HG03159 (cell line): Measurements from ENCODE around the gene RTCA.
"Not testable (repeated sequence)": the region's sequence is repeated elsewhere in the genome, so short reads cannot be mapped to it uniquely, and the experiment has no call there.

Source experiments
- ATAC-seq: cut with Tn5 transposase; IDR thresholded peaks from one replicate; pipeline ENCODE4 v1.9.1; 2021; ENCODE audit warnings: mild to moderate bottlenecking, moderate library complexity; ENCODE audit not compliant: unreplicated experiment

The RTCA gene

GRCh38 chr1:100306735-100307313 is 40.8 kb downstream of the RTCA start:
- no peak for ATAC-seq

- no peak for ATAC-seq
These were observed 42.8 kb downstream of the RTCA start for GRCh38 chr1:100308777-100309176.

GRCh38 chr1:100309863-100310262 is 43.8 kb downstream of the RTCA start:
- ATAC-seq = no peak

GRCh38 chr1:100313382-100313781 is 47.4 kb downstream of the RTCA start:
- ATAC-seq = no peak

- no peak for ATAC-seq
These were observed 50.6 kb downstream of the RTCA start for GRCh38 chr1:100316622-100317021.

- no peak for ATAC-seq
These were observed 54.5 kb downstream of the RTCA start for GRCh38 chr1:100320311-100321099.

- no peak for ATAC-seq
These were observed 55.1 kb downstream of the RTCA start for GRCh38 chr1:100321100-100321493.

GRCh38 chr1:100321506-100321905 is 55.5 kb downstream of the RTCA start:
- ATAC-seq = no peak

- peak; percentile 64 for ATAC-seq
These were observed 56.6 kb downstream of the RTCA start for GRCh38 chr1:100322436-100323211.

GRCh38 chr1:100323419-100324106 is 57.5 kb downstream of the RTCA start:
- ATAC-seq = no peak

GRCh38 chr1:100325415-100326324 is 59.7 kb downstream of the RTCA start:
- no peak for ATAC-seq

- ATAC-seq = not testable (repeated sequence)
These were observed 60.3 kb downstream of the RTCA start for GRCh38 chr1:100326325-100326670.

GRCh38 chr1:100328133-100328532 is 62.1 kb downstream of the RTCA start:
- ATAC-seq = no peak

- not testable (repeated sequence) for ATAC-seq
These were observed 65.1 kb downstream of the RTCA start for GRCh38 chr1:100331146-100331545.

GRCh38 chr1:100332331-100332730 is 66.3 kb downstream of the RTCA start:
- no peak for ATAC-seq

- ATAC-seq = no peak
These were observed 69.4 kb downstream of the RTCA start for GRCh38 chr1:100335436-100335835.

GRCh38 chr1:100337878-100338277 is 71.9 kb downstream of the RTCA start:
- ATAC-seq = not testable (repeated sequence)

- not testable (repeated sequence) for ATAC-seq
These were observed 73.7 kb downstream of the RTCA start for GRCh38 chr1:100339735-100340134.

GRCh38 chr1:100340494-100340893 is 74.5 kb downstream of the RTCA start:
- ATAC-seq = no peak

GRCh38 chr1:100342348-100342747 is 76.3 kb downstream of the RTCA start:
- ATAC-seq = no peak
